ENCODE results near the gene NTF3. TPM values are rescaled to one million over a fixed set of nuclear protein-coding genes. Genes with fewer than 3 reads are reported as not detected.
A peak's percentile ranks its signal among the peaks of the same experiment; 100 is the strongest.

The NTF3 gene
- total and polyA plus RNA-seq, 10 donors: 0.72 to 5.8 (median 2.7) TPM; not detected in 1

- H3K9me3 ChIP-seq: no peaks in the 10 kb centered on the region
- H3K4me3 ChIP-seq: no peak overlapping the region
- TF ChIP-seq POLR2AphosphoS5 (IDR thresholded peaks at IDR 0.05) (no peak), CTCF (IDR thresholded peaks at IDR 0.05 in 8 of 11, conservative IDR thresholded peaks at IDR 0.05 in 3 of 11) (no peak), POLR2A (IDR thresholded peaks at IDR 0.05) (no peak)
- peaks cover 0 to 5% (median 0%) of the 10 kb centered on the region in 7 donors for H3K27me3 ChIP-seq (replicated peaks in 1 of 7)
- peaks cover 7 to 15% (median 12%) of the 10 kb centered on the region in 6 donors for H3K4me1 ChIP-seq
- peak; percentile 16 for DNase-seq
- WGBS, 5 donors: 84 to 91% (median 90%) methylated on average over 9 of the region's 9 CpGs
- no peaks in the 10 kb centered on the region for H3K36me3 ChIP-seq
- intact Hi-C loops (cut with DNase I; ENCODE audit: low total_unique reads): no loop called here
- no peak overlapping the region for H3K27ac ChIP-seq
Observed at GRCh38 chr12:5452569-5452968, 20.7 kb downstream of the NTF3 start.

- Histone ChIP-seq H3K9me3 (no peaks in the 10 kb centered on the region), H3K27me3 (replicated peaks in 1 of 7) (peaks cover 0 to 5% (median 0%) of the 10 kb centered on the region in 7 donors), H3K4me1 (peaks cover 7 to 15% (median 12%) of the 10 kb centered on the region in 6 donors), H3K4me3 (no peak overlapping the region), H3K27ac (no peak overlapping the region), H3K36me3 (no peaks in the 10 kb centered on the region)
- TF ChIP-seq POLR2A (IDR thresholded peaks at IDR 0.05) (no peak), CTCF (IDR thresholded peaks at IDR 0.05 in 8 of 11, conservative IDR thresholded peaks at IDR 0.05 in 3 of 11) (no peak), POLR2AphosphoS5 (IDR thresholded peaks at IDR 0.05) (no peak)
- 72 to 92% (median 84%) methylated on average over 5 of the region's 5 CpGs for WGBS, 5 donors
- intact Hi-C loops (cut with DNase I; ENCODE audit: low total_unique reads): no loop called here
- DNase-seq: peak; percentile 15
Observed at GRCh38 chr12:5453466-5453865, 21.6 kb downstream of the NTF3 start.

- H3K27ac ChIP-seq: no peak overlapping the region
Observed at GRCh38 chr12:5455045-5455444, 23.1 kb downstream of the NTF3 start.

GRCh38 chr12:5456030-5456429 is 24.1 kb downstream of the NTF3 start:
- H3K27me3 ChIP-seq (replicated peaks in 1 of 7): peaks cover 0 to 5% (median 0%) of the 10 kb centered on the region in 7 donors
- H3K36me3 ChIP-seq: no peaks in the 10 kb centered on the region
- WGBS, 5 donors: 84 to 93% (median 85%) methylated on average over 6 of the region's 6 CpGs
- peak; percentile 36 for DNase-seq
- peaks cover 7 to 15% (median 12%) of the 10 kb centered on the region in 6 donors for H3K4me1 ChIP-seq
- peak overlapping the region in 5 of 8 donors; percentile 41 to 65 (median 57) for H3K27ac ChIP-seq
- no peaks in the 10 kb centered on the region for H3K9me3 ChIP-seq
- intact Hi-C loops (cut with DNase I; ENCODE audit: low total_unique reads): no loop called here
- no peak overlapping the region for H3K4me3 ChIP-seq
- TF ChIP-seq CTCF (IDR thresholded peaks at IDR 0.05 in 8 of 11, conservative IDR thresholded peaks at IDR 0.05 in 3 of 11): no peak

More at GRCh38 chr12:5455045-5455444, 23.1 kb downstream of the NTF3 start:
- H3K4me1 ChIP-seq: peaks cover 7 to 15% (median 12%) of the 10 kb centered on the region in 6 donors
- 78 to 92% (median 86%) methylated on average over 11 of the region's 11 CpGs for WGBS, 5 donors
- no peaks in the 10 kb centered on the region for H3K36me3 ChIP-seq
- H3K4me3 ChIP-seq: no peak overlapping the region
- no peaks in the 10 kb centered on the region for H3K9me3 ChIP-seq
- peaks cover 0 to 5% (median 0%) of the 10 kb centered on the region in 7 donors for H3K27me3 ChIP-seq (replicated peaks in 1 of 7)
- DNase-seq: no peak
- intact Hi-C loops (cut with DNase I; ENCODE audit: low total_unique reads): no loop called here
- TF ChIP-seq CTCF (IDR thresholded peaks at IDR 0.05 in 8 of 11, conservative IDR thresholded peaks at IDR 0.05 in 3 of 11): no peak
- no peak for TF ChIP-seq POLR2AphosphoS5 (IDR thresholded peaks at IDR 0.05)
- no peak for TF ChIP-seq POLR2A (IDR thresholded peaks at IDR 0.05)

Data from spleen (tissue), 11 donors.